GM23338 (cell line): ENCODE results near the gene PRDM8. TPM values are rescaled to one million over a fixed set of nuclear protein-coding genes. Genes with fewer than 3 reads are reported as not detected.

ENCODE experiments used
- ATAC-seq: fragments of 200-7000 bp; cut with Tn5 transposase; 3 replicates; pipeline ENCODE4 v1.9.1; 2020
- DNase-seq: peaks from one replicate; pipeline ENCODE4 v3.0.0-alpha.2; 2015; ENCODE audit warnings: low spot score
- H2AFZ ChIP-seq: fragments of 200-600 bp; sonication (generic); 2 replicates; pipeline ENCODE4 v1.8.0; 2016; ENCODE audit warnings: antibody characterized with exemption, mild to moderate bottlenecking, moderate library complexity
- H3F3A ChIP-seq: fragments of 200-600 bp; sonication (generic); replicated peaks from 2 replicates; pipeline ENCODE4 v1.8.0; 2017; ENCODE audit warnings: antibody characterized with exemption, mixed run types, low read depth
- H3K27ac ChIP-seq: fragments of 200-600 bp; sonication (generic); 2 replicates; pipeline ENCODE4 v1.6.1; 2016; ENCODE audit warnings: low read depth
- H3K27me3 ChIP-seq: fragments of 200-600 bp; sonication (generic); 2 replicates; pipeline ENCODE4 v1.8.0; 2016; ENCODE audit warnings: mild to moderate bottlenecking, mixed run types, moderate library complexity; ENCODE audit not compliant: insufficient read depth
- H3K36me3 ChIP-seq: fragments of 200-600 bp; sonication (generic); 2 replicates; pipeline ENCODE4 v1.8.0; 2016; ENCODE audit warnings: mild to moderate bottlenecking; ENCODE audit not compliant: insufficient read depth
- H3K4me1 ChIP-seq: fragments of 200-600 bp; sonication (generic); 2 replicates; pipeline ENCODE4 v1.8.0; 2016; ENCODE audit warnings: mild to moderate bottlenecking, moderate library complexity; ENCODE audit not compliant: insufficient read depth
- H3K4me2 ChIP-seq: fragments of 200-600 bp; sonication (generic); 2 replicates; pipeline ENCODE4 v1.7.1; 2017; ENCODE audit warnings: mixed run types
- H3K4me3 ChIP-seq: fragments of 200-600 bp; sonication (generic); 2 replicates; pipeline ENCODE4 v1.6.1; 2016; ENCODE audit warnings: mixed run types
- H3K79me2 ChIP-seq: fragments of 200-600 bp; sonication (generic); replicated peaks from 2 replicates; pipeline ENCODE4 v1.8.0; 2017; ENCODE audit warnings: mild to moderate bottlenecking; ENCODE audit not compliant: insufficient read depth
- H3K9me2 ChIP-seq: fragments of 200-600 bp; sonication (generic); 2 replicates; pipeline ENCODE4 v1.8.0; 2017; ENCODE audit not compliant: insufficient read depth
- H4K20me1 ChIP-seq: fragments of 200-600 bp; sonication (generic); replicated peaks from 2 replicates; pipeline ENCODE4 v1.8.0; 2017; ENCODE audit warnings: mild to moderate bottlenecking; ENCODE audit not compliant: insufficient read depth
- H3K27ac Mint-ChIP-seq: 2 replicates; pipeline ENCODE4 v1.8.0; 2020; ENCODE audit warnings: inconsistent platforms, mild to moderate bottlenecking, moderate library complexity, mixed read lengths
- H3K27me3 Mint-ChIP-seq: 3 replicates; pipeline ENCODE4 v1.8.0; 2022; ENCODE audit warnings: low read depth, mild to moderate bottlenecking, moderate library complexity, mixed read lengths, inconsistent platforms; ENCODE audit not compliant: insufficient read depth, poor library complexity
- H3K36me3 Mint-ChIP-seq: 3 replicates; pipeline ENCODE4 v1.8.0; 2021; ENCODE audit warnings: low read depth, mild to moderate bottlenecking, inconsistent platforms, moderate library complexity, mixed read lengths
- H3K4me1 Mint-ChIP-seq: 3 replicates; pipeline ENCODE4 v1.8.0; 2020; ENCODE audit warnings: mild to moderate bottlenecking, inconsistent platforms, mixed read lengths
- H3K4me3 Mint-ChIP-seq: 3 replicates; pipeline ENCODE4 v1.8.0; 2021; ENCODE audit warnings: moderate library complexity, mild to moderate bottlenecking, inconsistent platforms, mixed read lengths
- H3K9me3 Mint-ChIP-seq: 3 replicates; pipeline ENCODE4 v1.8.0; 2020; ENCODE audit warnings: moderate library complexity, mild to moderate bottlenecking, inconsistent platforms, mixed read lengths
- CREB1 ChIP-seq: fragments of 250-450 bp; sonication (Bioruptor Pico); IDR thresholded peaks from 2 replicates; pipeline ENCODE4 v1.5.0; 2020; ENCODE audit warnings: low read depth, mild to moderate bottlenecking, moderate library complexity
- EZH2 ChIP-seq: fragments of 200-600 bp; sonication (generic); IDR thresholded peaks from one replicate; pipeline ENCODE4 v1.8.0; 2017; ENCODE audit warnings: antibody characterized with exemption, mild to moderate bottlenecking, low read depth; ENCODE audit not compliant: unreplicated experiment
- EZH2phosphoT487 ChIP-seq: fragments of 200-600 bp; sonication (generic); IDR thresholded peaks from one replicate; pipeline ENCODE4 v1.8.1; 2018; ENCODE audit warnings: antibody characterized with exemption; ENCODE audit not compliant: unreplicated experiment
- JUNB ChIP-seq: IDR thresholded peaks from one replicate; pipeline ENCODE4 v1.6.1; 2016; ENCODE audit warnings: antibody characterized with exemption; ENCODE audit not compliant: unreplicated experiment
- NANOG ChIP-seq: IDR thresholded peaks from 2 replicates; pipeline ENCODE4 v1.6.1; 2016; ENCODE audit warnings: antibody characterized with exemption, borderline replicate concordance
- POLR2AphosphoS5 ChIP-seq: IDR thresholded peaks from 2 replicates; pipeline ENCODE4 v1.6.1; 2016; ENCODE audit warnings: antibody characterized with exemption, low read depth
- STAT1 ChIP-seq: IDR thresholded peaks from one replicate; pipeline ENCODE4 v1.6.1; 2016; ENCODE audit warnings: antibody characterized with exemption; ENCODE audit not compliant: unreplicated experiment
- ZNF114 ChIP-seq: fragments of 250-450 bp; sonication (Bioruptor Pico); IDR thresholded peaks from 2 replicates; pipeline ENCODE4 v1.5.0; 2020; ENCODE audit warnings: mild to moderate bottlenecking, moderate library complexity
- ZNF331 ChIP-seq: fragments of 250-450 bp; sonication (Bioruptor Pico); IDR thresholded peaks from 2 replicates; pipeline ENCODE4 v1.5.0; 2020; ENCODE audit warnings: low read depth, mild to moderate bottlenecking, moderate library complexity
- polyA plus RNA-seq: library from polyadenylated mRNA; unstranded; fragments of >200 nt; fragmentation: Nextera tagmentation; extraction: Ambion mirVana; gene quantifications from 2 replicates; pipeline ENCODE4 v1.2.1, GENCODE V29; 2016
- total RNA-seq: library from RNA; depleted of rRNA; stranded (reverse); fragments of >200 nt; shearing (Covaris generic); gene quantifications from 2 replicates; pipeline ENCODE4 v1.2.3, GENCODE V29; 2014
- TF ChIP-seq, protein P1 (sequence below): fragments of 250-450 bp; sonication (Bioruptor Pico); IDR thresholded peaks from 2 replicates; pipeline ENCODE4 v1.5.0; 2020; ENCODE audit warnings: mild to moderate bottlenecking, moderate library complexity
- TF ChIP-seq, protein P2 (sequence below): IDR thresholded peaks from one replicate; pipeline ENCODE4 v1.6.1; 2018; ENCODE audit warnings: antibody characterized with exemption; ENCODE audit not compliant: unreplicated experiment
- TF ChIP-seq, protein P3 (sequence below), 2 experiments: fragments of 200-600 bp in 1 of 2; sonication (generic) in 1 of 2; conservative IDR thresholded peaks; 2 replicates each; pipeline versions ENCODE4 v1.5.1 to v1.6.1; 2016 to 2017; ENCODE audit warnings: antibody characterized with exemption in 2 of 2, low read depth in 2 of 2, mild to moderate bottlenecking in 2 of 2, moderate library complexity in 1 of 2

Gene PRDM8
- total and polyA plus RNA-seq, 2 experiments from 2014 or later, result 0.16 TPM; not detected in 1

DNA sequence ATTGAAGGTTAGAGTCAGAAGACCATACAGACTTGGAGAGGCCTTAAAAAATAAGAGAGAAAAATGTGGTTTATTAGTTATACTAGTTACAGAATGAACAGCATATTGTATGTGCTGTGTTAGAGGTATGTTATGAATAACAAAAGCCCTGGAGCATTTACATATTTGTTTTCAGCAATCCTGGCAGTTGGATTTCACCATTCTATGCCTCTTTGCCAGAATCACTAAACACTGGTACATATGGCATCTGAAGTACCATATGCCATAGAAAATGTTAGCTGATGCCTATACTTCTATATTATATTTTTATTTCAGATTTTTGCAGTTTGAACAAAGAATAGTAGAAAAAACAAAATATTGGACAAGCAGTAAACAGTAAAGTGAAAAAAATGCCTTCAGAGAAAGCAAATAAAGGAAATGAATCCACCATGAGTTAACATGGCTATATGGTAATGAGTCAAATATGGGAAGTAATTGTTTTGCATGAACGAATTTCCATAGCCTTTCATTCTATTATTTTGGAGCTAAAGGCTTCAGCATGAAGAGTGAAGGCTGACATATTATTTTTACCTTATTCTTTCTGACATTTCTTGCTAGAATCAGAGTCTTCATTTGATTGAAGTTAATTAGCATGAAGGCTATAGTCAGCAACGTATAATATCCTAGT is 41.9 kb upstream of the PRDM8 start (continued):
- TF ChIP-seq CREB1 (CRISPR knock-in tag), result no peak
- TF ChIP-seq EZH2, result no peak
- no peak for TF ChIP-seq EZH2phosphoT487

DNA sequence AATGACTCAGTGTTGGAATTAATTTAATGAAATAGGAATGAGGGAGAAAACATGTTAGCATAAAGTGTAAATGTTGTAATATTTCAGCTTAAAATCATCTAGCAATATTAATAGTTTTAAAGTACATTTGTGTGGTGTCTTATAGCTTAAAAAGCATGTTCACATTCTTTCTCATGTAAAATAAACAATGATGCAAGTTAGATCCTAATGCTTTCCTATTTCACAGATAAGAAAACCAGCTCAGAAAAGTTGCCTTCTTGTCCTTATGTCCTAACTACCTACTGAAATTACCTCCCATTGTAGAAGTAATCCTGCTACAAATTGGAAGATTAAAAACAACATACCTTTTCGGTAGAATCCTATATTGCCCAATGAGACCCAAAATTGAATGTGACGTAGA is 40.9 kb upstream of the PRDM8 start:
- Mint-ChIP-seq H3K27ac (no peak overlapping the region), H3K4me1 (no peaks in the 10 kb centered on the region), H3K27me3 (peaks cover 1% of the 10 kb centered on the region), H3K9me3 (no peaks in the 10 kb centered on the region), H3K36me3 (no peaks in the 10 kb centered on the region), H3K4me3 (no peak overlapping the region)
- DNase-seq (no peak), ATAC-seq (no peak)
- TF ChIP-seq CREB1 (CRISPR knock-in tag), result no peak
- no peak for TF ChIP-seq ZNF114 (CRISPR knock-in tag)
- no peak for TF ChIP-seq NANOG
- TF ChIP-seq JUNB, result no peak
- TF ChIP-seq, protein P1, sequence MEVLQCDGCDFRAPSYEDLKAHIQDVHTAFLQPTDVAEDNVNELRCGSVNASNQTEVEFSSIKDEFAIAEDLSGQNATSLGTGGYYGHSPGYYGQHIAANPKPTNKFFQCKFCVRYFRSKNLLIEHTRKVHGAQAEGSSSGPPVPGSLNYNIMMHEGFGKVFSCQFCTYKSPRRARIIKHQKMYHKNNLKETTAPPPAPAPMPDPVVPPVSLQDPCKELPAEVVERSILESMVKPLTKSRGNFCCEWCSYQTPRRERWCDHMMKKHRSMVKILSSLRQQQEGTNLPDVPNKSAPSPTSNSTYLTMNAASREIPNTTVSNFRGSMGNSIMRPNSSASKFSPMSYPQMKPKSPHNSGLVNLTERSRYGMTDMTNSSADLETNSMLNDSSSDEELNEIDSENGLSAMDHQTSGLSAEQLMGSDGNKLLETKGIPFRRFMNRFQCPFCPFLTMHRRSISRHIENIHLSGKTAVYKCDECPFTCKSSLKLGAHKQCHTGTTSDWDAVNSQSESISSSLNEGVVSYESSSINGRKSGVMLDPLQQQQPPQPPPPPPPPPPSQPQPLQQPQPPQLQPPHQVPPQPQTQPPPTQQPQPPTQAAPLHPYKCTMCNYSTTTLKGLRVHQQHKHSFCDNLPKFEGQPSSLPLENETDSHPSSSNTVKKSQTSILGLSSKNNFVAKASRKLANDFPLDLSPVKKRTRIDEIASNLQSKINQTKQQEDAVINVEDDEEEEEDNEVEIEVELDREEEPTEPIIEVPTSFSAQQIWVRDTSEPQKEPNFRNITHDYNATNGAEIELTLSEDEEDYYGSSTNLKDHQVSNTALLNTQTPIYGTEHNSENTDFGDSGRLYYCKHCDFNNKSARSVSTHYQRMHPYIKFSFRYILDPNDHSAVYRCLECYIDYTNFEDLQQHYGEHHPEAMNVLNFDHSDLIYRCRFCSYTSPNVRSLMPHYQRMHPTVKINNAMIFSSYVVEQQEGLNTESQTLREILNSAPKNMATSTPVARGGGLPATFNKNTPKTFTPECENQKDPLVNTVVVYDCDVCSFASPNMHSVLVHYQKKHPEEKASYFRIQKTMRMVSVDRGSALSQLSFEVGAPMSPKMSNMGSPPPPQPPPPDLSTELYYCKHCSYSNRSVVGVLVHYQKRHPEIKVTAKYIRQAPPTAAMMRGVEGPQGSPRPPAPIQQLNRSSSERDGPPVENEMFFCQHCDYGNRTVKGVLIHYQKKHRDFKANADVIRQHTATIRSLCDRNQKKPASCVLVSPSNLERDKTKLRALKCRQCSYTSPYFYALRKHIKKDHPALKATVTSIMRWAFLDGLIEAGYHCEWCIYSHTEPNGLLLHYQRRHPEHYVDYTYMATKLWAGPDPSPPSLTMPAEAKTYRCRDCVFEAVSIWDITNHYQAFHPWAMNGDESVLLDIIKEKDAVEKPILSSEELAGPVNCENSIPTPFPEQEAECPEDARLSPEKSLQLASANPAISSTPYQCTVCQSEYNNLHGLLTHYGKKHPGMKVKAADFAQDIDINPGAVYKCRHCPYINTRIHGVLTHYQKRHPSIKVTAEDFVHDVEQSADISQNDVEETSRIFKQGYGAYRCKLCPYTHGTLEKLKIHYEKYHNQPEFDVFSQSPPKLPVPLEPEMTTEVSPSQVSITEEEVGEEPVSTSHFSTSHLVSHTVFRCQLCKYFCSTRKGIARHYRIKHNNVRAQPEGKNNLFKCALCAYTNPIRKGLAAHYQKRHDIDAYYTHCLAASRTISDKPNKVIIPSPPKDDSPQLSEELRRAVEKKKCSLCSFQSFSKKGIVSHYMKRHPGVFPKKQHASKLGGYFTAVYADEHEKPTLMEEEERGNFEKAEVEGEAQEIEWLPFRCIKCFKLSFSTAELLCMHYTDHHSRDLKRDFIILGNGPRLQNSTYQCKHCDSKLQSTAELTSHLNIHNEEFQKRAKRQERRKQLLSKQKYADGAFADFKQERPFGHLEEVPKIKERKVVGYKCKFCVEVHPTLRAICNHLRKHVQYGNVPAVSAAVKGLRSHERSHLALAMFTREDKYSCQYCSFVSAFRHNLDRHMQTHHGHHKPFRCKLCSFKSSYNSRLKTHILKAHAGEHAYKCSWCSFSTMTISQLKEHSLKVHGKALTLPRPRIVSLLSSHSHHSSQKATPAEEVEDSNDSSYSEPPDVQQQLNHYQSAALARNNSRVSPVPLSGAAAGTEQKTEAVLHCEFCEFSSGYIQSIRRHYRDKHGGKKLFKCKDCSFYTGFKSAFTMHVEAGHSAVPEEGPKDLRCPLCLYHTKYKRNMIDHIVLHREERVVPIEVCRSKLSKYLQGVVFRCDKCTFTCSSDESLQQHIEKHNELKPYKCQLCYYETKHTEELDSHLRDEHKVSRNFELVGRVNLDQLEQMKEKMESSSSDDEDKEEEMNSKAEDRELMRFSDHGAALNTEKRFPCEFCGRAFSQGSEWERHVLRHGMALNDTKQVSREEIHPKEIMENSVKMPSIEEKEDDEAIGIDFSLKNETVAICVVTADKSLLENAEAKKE (CRISPR knock-in tag), result no peak
- no peak for TF ChIP-seq ZNF331 (CRISPR knock-in tag)
- TF ChIP-seq, protein P2, sequence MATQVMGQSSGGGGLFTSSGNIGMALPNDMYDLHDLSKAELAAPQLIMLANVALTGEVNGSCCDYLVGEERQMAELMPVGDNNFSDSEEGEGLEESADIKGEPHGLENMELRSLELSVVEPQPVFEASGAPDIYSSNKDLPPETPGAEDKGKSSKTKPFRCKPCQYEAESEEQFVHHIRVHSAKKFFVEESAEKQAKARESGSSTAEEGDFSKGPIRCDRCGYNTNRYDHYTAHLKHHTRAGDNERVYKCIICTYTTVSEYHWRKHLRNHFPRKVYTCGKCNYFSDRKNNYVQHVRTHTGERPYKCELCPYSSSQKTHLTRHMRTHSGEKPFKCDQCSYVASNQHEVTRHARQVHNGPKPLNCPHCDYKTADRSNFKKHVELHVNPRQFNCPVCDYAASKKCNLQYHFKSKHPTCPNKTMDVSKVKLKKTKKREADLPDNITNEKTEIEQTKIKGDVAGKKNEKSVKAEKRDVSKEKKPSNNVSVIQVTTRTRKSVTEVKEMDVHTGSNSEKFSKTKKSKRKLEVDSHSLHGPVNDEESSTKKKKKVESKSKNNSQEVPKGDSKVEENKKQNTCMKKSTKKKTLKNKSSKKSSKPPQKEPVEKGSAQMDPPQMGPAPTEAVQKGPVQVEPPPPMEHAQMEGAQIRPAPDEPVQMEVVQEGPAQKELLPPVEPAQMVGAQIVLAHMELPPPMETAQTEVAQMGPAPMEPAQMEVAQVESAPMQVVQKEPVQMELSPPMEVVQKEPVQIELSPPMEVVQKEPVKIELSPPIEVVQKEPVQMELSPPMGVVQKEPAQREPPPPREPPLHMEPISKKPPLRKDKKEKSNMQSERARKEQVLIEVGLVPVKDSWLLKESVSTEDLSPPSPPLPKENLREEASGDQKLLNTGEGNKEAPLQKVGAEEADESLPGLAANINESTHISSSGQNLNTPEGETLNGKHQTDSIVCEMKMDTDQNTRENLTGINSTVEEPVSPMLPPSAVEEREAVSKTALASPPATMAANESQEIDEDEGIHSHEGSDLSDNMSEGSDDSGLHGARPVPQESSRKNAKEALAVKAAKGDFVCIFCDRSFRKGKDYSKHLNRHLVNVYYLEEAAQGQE, result no peak
- no peak for TF ChIP-seq EZH2
- no peak for TF ChIP-seq STAT1
- no peak for TF ChIP-seq POLR2AphosphoS5
- TF ChIP-seq, protein P3, sequence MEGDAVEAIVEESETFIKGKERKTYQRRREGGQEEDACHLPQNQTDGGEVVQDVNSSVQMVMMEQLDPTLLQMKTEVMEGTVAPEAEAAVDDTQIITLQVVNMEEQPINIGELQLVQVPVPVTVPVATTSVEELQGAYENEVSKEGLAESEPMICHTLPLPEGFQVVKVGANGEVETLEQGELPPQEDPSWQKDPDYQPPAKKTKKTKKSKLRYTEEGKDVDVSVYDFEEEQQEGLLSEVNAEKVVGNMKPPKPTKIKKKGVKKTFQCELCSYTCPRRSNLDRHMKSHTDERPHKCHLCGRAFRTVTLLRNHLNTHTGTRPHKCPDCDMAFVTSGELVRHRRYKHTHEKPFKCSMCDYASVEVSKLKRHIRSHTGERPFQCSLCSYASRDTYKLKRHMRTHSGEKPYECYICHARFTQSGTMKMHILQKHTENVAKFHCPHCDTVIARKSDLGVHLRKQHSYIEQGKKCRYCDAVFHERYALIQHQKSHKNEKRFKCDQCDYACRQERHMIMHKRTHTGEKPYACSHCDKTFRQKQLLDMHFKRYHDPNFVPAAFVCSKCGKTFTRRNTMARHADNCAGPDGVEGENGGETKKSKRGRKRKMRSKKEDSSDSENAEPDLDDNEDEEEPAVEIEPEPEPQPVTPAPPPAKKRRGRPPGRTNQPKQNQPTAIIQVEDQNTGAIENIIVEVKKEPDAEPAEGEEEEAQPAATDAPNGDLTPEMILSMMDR (conservative IDR thresholded peaks at IDR 0.05; ENCODE audit: low read depth in 2 of 2), result no peak
- Histone ChIP-seq H4K20me1 (no peaks in the 10 kb centered on the region), H3K36me3 (no peaks in the 10 kb centered on the region), H3F3A (no peaks in the 10 kb centered on the region), H3K27ac (no peak overlapping the region), H3K4me2 (no peak overlapping the region), H3K27me3 (no peaks in the 10 kb centered on the region), H3K4me1 (no peaks in the 10 kb centered on the region), H3K9me2 (no peaks in the 10 kb centered on the region), H3K4me3 (no peak overlapping the region), H3K79me2 (no peaks in the 10 kb centered on the region), H2AFZ (no peak overlapping the region)
